SK-N-SH (cell line): ENCODE measurements around the gene ADAMTS7.

Experiments used
- EP300 ChIP-seq, 2 experiments: IDR thresholded peaks; 2 replicates each; pipeline versions ENCODE4 v1.4.0 to v1.6.1; 2012; ENCODE audit warnings: borderline replicate concordance in 1 of 2, low read depth in 1 of 2, low read length in 1 of 2
- POLR2AphosphoS5 ChIP-seq: IDR thresholded peaks from 2 replicates; pipeline ENCODE4 v1.6.1; 2012; ENCODE audit warnings: low read depth, low read length
- SIN3A ChIP-seq: IDR thresholded peaks from 2 replicates; pipeline ENCODE4 v1.6.1; 2012; ENCODE audit warnings: low read depth, mild to moderate bottlenecking, low read length, moderate library complexity, borderline replicate concordance
- TF ChIP-seq, protein P1 (sequence below): fragments of 200-600 bp; sonication (generic); IDR thresholded peaks from 2 replicates; pipeline ENCODE4 v1.6.1; 2017; ENCODE audit warnings: antibody characterized with exemption, mild to moderate bottlenecking, moderate library complexity

DNA sequence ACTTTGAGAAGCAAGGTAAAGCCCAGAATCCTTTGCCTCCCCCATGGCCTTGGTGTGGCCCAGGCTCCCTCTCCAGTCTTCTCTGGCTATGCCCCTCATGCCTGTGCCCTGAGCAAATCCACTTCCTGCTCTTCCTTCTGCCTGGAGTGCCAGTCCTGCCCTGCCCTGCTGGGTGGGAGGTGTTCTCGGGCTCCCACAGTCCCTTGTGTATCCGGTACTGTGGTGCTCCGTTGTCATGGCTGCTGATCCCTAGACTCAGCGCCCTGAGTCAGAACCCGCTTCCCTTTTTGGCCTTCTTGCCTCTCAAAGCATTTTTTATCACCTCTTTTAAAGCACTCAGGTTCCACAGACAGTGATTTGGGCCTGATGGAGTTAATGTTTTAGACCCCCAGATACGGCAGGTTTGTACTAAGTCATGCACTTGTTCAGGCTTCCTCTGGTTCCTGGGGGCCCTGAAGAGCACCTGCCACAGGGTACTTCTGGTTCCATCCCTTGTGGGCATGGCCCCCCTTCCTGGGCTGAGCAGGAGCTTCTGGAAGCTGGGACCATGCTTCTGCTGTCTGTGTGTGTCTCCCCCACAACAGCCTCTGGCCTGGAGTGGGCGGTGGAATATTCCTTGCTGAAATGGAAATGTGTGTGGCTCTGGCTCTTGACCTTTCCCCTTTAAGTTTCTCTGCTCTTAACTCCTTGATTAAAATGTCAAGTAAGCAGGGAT is 29.6 kb upstream of the ADAMTS7 start:
- TF ChIP-seq POLR2AphosphoS5 (no peak), SIN3A (no peak), EP300 (IDR thresholded peaks at IDR 0.05; ENCODE audit: borderline replicate concordance in 1 of 2, low read depth in 1 of 2, low read length in 1 of 2) (no peak)
- TF ChIP-seq, protein P1, sequence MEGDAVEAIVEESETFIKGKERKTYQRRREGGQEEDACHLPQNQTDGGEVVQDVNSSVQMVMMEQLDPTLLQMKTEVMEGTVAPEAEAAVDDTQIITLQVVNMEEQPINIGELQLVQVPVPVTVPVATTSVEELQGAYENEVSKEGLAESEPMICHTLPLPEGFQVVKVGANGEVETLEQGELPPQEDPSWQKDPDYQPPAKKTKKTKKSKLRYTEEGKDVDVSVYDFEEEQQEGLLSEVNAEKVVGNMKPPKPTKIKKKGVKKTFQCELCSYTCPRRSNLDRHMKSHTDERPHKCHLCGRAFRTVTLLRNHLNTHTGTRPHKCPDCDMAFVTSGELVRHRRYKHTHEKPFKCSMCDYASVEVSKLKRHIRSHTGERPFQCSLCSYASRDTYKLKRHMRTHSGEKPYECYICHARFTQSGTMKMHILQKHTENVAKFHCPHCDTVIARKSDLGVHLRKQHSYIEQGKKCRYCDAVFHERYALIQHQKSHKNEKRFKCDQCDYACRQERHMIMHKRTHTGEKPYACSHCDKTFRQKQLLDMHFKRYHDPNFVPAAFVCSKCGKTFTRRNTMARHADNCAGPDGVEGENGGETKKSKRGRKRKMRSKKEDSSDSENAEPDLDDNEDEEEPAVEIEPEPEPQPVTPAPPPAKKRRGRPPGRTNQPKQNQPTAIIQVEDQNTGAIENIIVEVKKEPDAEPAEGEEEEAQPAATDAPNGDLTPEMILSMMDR, result no peak
